GM21619 (cell line): ENCODE data around the gene ZRANB3.
"Not testable (repeated sequence)": the region's sequence is repeated elsewhere in the genome, so short reads cannot be mapped to it uniquely, and the experiment has no call there.

Experiments used
- ATAC-seq: cut with Tn5 transposase; IDR thresholded peaks from one replicate; pipeline ENCODE4 v1.9.1; 2021; ENCODE audit not compliant: unreplicated experiment

ZRANB3 gene

DNA sequence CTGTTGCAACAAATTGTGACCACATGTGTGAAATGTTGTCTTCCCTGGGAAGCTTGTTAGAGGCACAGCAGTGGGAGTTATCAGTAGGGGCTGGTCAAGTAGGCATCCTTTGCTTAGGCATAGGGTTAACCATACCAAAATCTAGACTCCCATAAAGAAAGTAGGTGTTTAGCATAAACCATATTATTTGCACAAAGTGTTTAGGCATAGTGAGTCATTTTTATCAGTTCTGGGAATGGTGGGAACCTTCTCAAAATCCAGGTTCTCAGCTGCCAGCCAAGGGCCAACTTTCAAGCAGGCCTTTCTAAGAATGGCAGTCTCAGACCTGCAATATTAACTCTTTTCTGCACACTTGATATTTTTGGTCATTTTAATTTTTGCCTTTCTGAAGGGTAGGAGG lies 390.4 kb downstream of the ZRANB3 start:
- no peak for ATAC-seq

DNA sequence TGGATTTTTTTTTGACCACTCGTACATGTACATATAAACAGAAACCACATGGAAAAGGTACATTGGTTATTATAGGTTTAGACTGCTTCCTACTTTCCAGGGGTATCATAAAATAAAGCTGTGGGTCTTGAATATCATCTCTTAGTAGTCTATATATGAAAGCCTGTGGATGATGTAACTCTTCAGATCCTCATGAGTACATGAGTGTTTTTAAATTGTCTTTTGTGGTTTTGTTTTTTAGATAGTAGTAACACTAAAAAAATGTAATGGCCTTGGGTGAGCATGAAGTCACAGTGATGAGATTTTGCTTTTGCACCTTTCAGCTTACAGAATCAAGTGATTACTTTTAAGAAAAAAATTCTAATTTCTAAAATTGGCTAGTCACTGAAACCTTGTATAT lies 398.7 kb downstream of the ZRANB3 start:
- no peak for ATAC-seq

- ATAC-seq, result no peak
Measured at GRCh38 chr2:135130751-135131150, 400.3 kb downstream of the ZRANB3 start.

DNA sequence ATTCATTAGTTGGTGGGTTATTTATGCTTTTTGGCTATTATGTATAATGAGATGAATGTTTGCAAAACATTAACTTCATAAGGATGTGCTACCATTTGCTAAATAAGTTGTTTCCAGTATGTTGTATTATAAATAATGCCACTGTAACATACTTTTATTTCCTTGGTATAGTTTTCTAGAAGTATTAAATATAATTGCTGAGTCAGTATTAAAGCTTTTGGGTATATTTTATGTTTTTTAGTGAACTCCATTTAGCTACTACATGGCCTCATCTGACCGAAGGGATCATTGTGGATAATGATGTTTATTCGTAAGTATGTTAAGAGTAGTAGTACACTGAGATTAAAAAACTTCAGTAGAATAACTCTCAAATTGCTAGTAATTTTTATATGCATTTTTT lies 405.1 kb downstream of the ZRANB3 start:
- ATAC-seq, result no peak

GRCh38 chr2:135124924-135125886 lies 405.8 kb downstream of the ZRANB3 start:
- ATAC-seq, result no peak

DNA sequence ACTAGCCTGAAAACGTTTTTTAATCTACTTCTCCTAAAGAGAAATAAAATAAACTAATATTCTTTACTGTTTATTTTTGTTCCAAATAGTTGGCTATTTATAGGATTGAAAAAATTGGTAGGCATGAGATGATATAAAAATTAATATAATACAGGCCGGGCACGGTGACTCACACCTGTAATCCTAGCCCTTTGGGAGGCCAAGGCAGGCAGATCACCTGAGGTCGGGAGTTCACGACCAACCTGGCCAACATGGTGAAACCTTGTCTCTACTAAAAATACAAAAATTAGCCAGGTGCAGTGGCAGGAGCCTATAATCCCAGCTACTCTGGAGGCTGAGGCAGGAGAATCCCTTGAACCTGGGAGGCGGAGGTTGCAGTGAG lies 409.4 kb downstream of the ZRANB3 start:
- not testable (repeated sequence) for ATAC-seq

- peak; percentile 50 for ATAC-seq
Measured at GRCh38 chr2:135121016-135121657, 409.9 kb downstream of the ZRANB3 start.

- ATAC-seq, result no peak
Measured at GRCh38 chr2:135119582-135119981, 411.4 kb downstream of the ZRANB3 start.

GRCh38 chr2:135113322-135113721 lies 417.7 kb downstream of the ZRANB3 start:
- ATAC-seq, result no peak

- ATAC-seq, result not testable (repeated sequence)
Measured at GRCh38 chr2:135105513-135106316, 425.3 kb downstream of the ZRANB3 start.

- ATAC-seq, result no peak
Measured at GRCh38 chr2:135103843-135104242, 427.2 kb downstream of the ZRANB3 start.

DNA sequence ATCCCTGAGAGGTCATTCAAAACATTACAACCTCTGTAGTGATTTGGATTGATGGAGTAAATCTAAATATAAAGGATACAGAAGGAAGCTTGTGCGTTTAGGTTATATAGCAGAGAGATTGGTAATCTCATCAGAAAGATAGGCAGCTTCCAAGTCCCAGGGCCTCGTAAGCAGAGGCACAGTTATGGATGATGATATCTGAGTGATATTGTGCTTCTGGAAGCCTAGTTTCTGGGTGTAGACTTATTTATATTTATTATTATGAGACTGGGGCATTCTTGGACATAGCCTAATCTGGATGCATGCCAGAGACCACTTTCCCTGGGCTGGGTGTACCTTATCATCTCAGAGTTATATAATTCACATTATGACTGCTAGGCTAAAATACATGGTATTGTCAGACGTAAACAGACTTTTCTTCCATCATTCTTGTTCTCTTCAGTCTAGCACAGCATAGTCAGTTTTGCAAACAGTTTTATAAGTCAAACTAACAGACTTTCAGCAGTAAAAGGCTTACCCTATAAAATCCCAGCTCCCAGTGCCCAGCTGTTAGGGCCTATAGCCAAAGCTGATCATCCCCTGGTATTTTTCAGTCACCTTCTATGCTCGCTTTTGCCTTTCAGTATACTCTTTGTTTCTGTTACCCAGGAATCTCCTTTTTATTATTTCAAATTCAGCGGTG lies 431.1 kb downstream of the ZRANB3 start:
- ATAC-seq, result no peak

- ATAC-seq, result no peak
Measured at GRCh38 chr2:135097532-135098231, 433.3 kb downstream of the ZRANB3 start.

GRCh38 chr2:135096665-135097446 lies 434.2 kb downstream of the ZRANB3 start:
- no peak for ATAC-seq

GRCh38 chr2:135095591-135095990 lies 435.4 kb downstream of the ZRANB3 start:
- no peak for ATAC-seq

DNA sequence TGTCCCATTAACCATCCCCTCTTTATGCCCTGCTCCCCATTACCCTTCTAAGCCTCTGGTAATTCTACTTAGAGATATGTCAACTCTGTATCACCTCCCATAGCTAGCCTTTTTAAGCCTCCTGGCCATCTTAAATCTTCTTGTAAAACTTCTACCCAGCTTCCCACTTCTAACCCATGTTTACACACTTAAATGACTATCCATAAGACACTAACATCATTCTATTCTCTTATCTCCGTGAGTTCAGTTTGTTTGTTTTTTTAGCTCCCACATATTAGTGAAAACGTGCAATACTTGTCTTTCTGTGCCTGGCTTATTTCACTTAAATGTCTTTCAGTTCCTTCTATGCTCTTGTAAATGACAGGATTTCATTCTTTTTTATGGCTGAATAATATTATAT lies 436.5 kb downstream of the ZRANB3 start:
- no peak for ATAC-seq

DNA sequence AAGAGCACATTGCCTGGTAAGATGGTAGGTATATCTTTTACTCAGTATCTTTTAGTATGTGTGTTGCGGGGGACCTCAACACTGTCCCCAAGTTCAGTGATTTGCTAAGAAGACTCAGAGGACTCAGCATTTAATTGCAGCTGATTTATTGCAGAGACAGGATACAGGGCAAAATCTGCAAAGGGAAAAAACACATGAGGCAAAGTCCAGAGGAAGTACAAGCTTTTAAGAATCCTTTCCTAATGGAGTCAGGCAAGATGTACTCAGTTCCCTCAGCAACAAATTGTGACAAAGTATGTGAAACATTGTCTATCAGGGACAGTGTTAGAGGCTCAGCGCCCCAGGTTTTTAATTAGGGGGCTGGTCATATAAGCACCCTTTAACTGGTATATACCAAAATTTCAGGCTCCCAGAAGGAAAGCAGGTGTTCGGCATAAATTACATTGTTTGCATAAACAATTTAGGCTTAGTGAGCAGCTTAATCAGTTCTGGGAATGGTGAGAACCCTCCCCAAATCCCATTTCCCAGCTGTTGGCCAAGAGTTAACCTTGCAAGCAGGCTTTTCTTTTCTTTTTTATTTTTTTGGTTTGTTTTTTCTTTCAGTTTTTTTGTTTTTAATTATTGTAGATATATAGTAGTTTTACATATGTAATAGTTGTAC lies 437.2 kb downstream of the ZRANB3 start:
- ATAC-seq, result no peak

- no peak for ATAC-seq
Measured at GRCh38 chr2:135093193-135093592, 437.8 kb downstream of the ZRANB3 start.

DNA sequence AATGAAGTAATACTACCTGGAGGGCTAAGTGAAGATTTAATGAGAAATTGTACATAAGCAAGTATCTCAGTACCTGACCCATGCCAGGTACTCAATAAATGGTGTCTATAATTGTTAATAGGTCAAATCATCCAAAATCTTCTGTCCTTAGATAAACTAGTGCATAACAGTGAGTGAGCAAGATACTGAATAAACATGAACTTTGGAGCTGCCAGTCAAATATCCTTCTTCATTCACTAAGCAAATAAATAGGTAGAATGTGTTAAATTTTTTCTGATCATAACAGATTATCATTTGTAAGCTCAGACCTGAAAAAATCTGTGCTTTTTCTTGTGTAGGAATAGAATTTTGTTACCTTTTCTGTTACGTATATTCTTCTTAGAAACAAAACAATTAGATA lies 439.3 kb downstream of the ZRANB3 start:
- no peak for ATAC-seq
